ENCODE measurements around the gene LAMA3. TPM values are rescaled to one million over a fixed set of nuclear protein-coding genes. Genes with fewer than 3 reads are reported as not detected.

The LAMA3 gene
- total RNA-seq, 2 donors from 2014 or later, result 30.1 to 34.2 TPM

- Histone ChIP-seq H3K4me1 (ENCODE audit: control insufficient read depth in 1 of 2, low read depth in 2 of 2) (peaks cover 0 to 8% of the 10 kb centered on the region in 2 donors), H3K36me3 (no peaks in the 10 kb centered on the region), H3K9me3 (no peaks in the 10 kb centered on the region), H3K4me3 (no peak overlapping the region), H3K27me3 (replicated peaks; ENCODE audit: insufficient read depth) (no peaks in the 10 kb centered on the region), H3K27ac (no peak overlapping the region)
- DNase-seq (ENCODE audit: low spot score) (no peak), ATAC-seq (ENCODE audit: insufficient number of reproducible peaks, low FRiP score, low read depth) (no peak)
- TF ChIP-seq CTCF (IDR thresholded peaks at IDR 0.05), result no peak
Measured at GRCh38 chr18:23897291-23897690, 208.0 kb downstream of the LAMA3 start.

- DNase-seq (ENCODE audit: low spot score) (no peak), ATAC-seq (ENCODE audit: insufficient number of reproducible peaks, low FRiP score, low read depth) (no peak)
- H3K27ac ChIP-seq, result no peak overlapping the region
- TF ChIP-seq CTCF (IDR thresholded peaks at IDR 0.05), result no peak
- no peaks in the 10 kb centered on the region for H3K27me3 ChIP-seq (replicated peaks; ENCODE audit: insufficient read depth)
- no peak overlapping the region for H3K4me3 ChIP-seq
- no peaks in the 10 kb centered on the region for H3K36me3 ChIP-seq
- H3K9me3 ChIP-seq, result no peaks in the 10 kb centered on the region
- peaks cover 0 to 8% of the 10 kb centered on the region in 2 donors for H3K4me1 ChIP-seq (ENCODE audit: control insufficient read depth in 1 of 2, low read depth in 2 of 2)
Measured at GRCh38 chr18:23897733-23898132, 208.5 kb downstream of the LAMA3 start.

GRCh38 chr18:23900994-23901393 is 211.7 kb downstream of the LAMA3 start:
- DNase-seq (ENCODE audit: low spot score) (no peak), ATAC-seq (ENCODE audit: insufficient number of reproducible peaks, low FRiP score, low read depth) (no peak)
- no peak overlapping the region for H3K4me3 ChIP-seq
- H3K27ac ChIP-seq, result no peak overlapping the region
- H3K36me3 ChIP-seq, result no peaks in the 10 kb centered on the region
- peaks cover 0 to 8% of the 10 kb centered on the region in 2 donors for H3K4me1 ChIP-seq (ENCODE audit: control insufficient read depth in 1 of 2, low read depth in 2 of 2)
- TF ChIP-seq CTCF (IDR thresholded peaks at IDR 0.05), result no peak
- no peaks in the 10 kb centered on the region for H3K27me3 ChIP-seq (replicated peaks; ENCODE audit: insufficient read depth)
- no peaks in the 10 kb centered on the region for H3K9me3 ChIP-seq

- no peaks in the 10 kb centered on the region for H3K36me3 ChIP-seq
- peaks cover 0 to 8% of the 10 kb centered on the region in 2 donors for H3K4me1 ChIP-seq (ENCODE audit: control insufficient read depth in 1 of 2, low read depth in 2 of 2)
- no peak overlapping the region for H3K4me3 ChIP-seq
- DNase-seq (ENCODE audit: low spot score) (no peak), ATAC-seq (ENCODE audit: insufficient number of reproducible peaks, low FRiP score, low read depth) (no peak)
- no peaks in the 10 kb centered on the region for H3K9me3 ChIP-seq
- no peak overlapping the region for H3K27ac ChIP-seq
- no peak for TF ChIP-seq CTCF (IDR thresholded peaks at IDR 0.05)
- no peaks in the 10 kb centered on the region for H3K27me3 ChIP-seq (replicated peaks; ENCODE audit: insufficient read depth)
Measured at GRCh38 chr18:23902396-23902795, 213.1 kb downstream of the LAMA3 start.

GRCh38 chr18:23903971-23904370 is 214.7 kb downstream of the LAMA3 start:
- TF ChIP-seq CTCF (IDR thresholded peaks at IDR 0.05), result no peak
- Histone ChIP-seq H3K27ac (no peak overlapping the region), H3K4me1 (ENCODE audit: control insufficient read depth in 1 of 2, low read depth in 2 of 2) (peaks cover 0 to 8% of the 10 kb centered on the region in 2 donors), H3K9me3 (no peaks in the 10 kb centered on the region), H3K4me3 (no peak overlapping the region), H3K27me3 (replicated peaks; ENCODE audit: insufficient read depth) (no peaks in the 10 kb centered on the region), H3K36me3 (no peaks in the 10 kb centered on the region)
- ATAC-seq (ENCODE audit: insufficient number of reproducible peaks, low FRiP score, low read depth) (no peak), DNase-seq (ENCODE audit: low spot score) (no peak)
